Activated T-cell treated with anti-CD3 and anti-CD28 coated beads, Interleukin-2, amount 50 U/mL, for 48 hours (primary cell): ENCODE data around the gene RHBDL1.

Experiments
- DNase-seq, 2 experiments: peaks; one replicate each; pipeline ENCODE4 v3.0.0-alpha.2; 2020

RHBDL1 gene

GRCh38 chr16:658679-659571, 16.5 kb upstream of the RHBDL1 start:
- no peak for DNase-seq

- no peak for DNase-seq
These were observed 15.9 kb upstream of the RHBDL1 start for GRCh38 chr16:659618-660017.

- DNase-seq, result no peak
These were observed 15.4 kb upstream of the RHBDL1 start for GRCh38 chr16:660132-660458.

GRCh38 chr16:660459-661183, 14.8 kb upstream of the RHBDL1 start:
- peak; percentile 77 for DNase-seq

DNA sequence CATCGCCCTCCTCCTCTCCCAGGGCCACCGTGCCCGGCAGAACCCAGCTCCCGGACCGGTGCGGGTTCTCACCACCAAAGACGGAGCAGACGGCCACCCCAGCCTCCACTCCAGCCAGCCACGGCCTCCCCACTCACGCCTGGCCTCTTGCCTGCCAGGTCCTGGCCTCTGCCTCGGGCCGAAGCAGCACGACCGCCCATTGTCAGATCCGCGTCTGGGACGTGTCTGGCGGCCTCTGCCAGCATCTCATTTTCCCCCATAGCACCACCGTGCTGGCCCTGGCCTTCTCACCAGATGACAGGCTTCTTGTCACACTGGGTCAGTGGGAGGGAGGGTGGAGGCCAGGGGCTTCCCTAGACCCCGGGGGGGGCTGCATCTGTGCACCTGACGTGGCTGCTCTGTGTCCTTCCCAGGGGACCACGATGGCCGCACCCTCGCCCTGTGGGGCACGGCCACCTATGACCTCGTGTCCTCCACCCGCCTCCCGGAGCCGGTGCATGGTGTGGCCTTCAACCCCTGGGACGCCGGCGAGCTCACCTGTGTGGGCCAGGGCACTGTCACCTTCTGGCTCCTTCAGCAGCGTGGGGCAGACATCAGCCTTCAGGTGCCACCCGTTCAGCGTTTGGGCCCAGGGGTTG, 14.2 kb upstream of the RHBDL1 start:
- DNase-seq, result no peak

- no peak for DNase-seq
These were observed 13.4 kb upstream of the RHBDL1 start for GRCh38 chr16:662095-662494.

DNA sequence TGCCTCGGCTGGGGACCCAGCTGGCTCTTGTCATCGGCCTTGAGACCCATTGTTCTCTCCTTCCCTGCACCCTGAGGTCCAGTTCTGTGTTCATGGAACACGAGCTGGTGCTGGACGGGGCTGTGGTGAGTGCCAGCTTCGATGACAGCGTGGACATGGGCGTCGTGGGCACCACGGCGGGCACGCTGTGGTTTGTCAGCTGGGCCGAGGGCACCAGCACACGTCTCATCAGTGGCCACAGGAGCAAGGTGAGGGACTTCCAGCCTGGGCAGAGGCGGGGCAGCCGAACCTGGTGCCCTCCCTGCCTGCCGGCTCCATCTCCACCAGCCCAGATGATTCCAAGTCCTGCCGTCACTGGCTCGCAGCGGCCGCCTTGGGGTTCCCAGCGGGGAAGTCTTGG, 12.9 kb upstream of the RHBDL1 start:
- no peak for DNase-seq

DNA sequence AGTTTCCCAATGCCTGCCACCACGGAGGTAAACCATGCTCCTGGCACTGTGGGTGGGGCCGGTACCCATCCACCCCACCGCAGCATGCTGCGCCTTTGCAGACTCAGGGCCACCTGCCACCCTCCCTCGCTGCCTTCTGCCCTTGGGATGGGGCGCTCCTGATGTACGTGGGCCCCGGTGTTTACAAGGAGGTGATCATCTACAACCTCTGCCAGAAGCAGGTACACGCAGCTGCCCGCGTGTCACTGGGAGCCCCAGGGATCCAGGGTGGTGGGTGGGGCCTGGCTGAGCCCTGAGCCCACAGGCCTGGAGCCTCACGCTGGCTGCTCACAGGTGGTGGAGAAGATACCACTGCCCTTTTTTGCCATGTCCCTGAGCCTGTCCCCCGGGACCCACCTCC, 8.9 kb upstream of the RHBDL1 start:
- no peak for DNase-seq

- DNase-seq, result no peak
These were observed 8.2 kb upstream of the RHBDL1 start for GRCh38 chr16:667113-667779.

DNA sequence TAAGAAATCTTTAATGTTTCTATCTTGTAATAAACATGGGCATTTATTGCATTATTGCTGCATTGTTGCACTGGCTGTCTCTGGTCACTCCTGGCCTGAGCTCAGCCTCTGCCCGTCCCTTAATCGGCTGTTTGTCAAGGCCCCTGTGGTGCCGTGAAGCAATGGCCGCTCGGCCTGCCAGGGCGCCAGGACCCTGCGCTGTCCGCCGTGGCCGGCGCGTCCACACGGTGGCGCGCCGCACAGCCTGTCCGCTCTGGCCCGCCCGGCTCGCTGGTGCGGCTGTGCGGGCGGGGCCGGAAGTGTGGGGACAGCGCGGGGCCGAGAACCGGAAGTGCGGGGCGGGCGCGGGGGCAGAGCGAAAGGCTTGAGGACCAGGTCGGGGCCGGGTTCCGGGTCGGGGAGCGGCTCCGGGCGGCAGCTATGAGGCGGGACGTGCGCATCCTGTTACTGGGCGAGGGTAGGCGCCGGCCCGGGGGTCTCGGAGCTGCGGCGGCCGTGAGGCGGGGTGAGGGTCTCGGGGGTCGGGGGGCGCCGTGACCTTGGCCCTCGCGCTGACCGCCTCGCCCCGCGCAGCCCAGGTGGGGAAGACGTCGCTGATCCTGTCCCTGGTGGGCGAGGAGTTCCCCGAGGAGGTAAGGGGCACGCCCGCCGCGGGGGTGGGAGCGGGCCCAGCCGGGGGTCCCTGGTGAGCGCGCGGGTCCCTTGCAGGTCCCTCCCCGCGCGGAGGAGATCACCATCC, 7.5 kb upstream of the RHBDL1 start, which contains the start of gene RHOT2:
Gene RHOT2 (plus strand): TSS at position 353 of the 739 bp plus-strand sequence. CDS start 68 bp downstream, at position 421.
- peak; percentile 96 to 97 for DNase-seq

DNA sequence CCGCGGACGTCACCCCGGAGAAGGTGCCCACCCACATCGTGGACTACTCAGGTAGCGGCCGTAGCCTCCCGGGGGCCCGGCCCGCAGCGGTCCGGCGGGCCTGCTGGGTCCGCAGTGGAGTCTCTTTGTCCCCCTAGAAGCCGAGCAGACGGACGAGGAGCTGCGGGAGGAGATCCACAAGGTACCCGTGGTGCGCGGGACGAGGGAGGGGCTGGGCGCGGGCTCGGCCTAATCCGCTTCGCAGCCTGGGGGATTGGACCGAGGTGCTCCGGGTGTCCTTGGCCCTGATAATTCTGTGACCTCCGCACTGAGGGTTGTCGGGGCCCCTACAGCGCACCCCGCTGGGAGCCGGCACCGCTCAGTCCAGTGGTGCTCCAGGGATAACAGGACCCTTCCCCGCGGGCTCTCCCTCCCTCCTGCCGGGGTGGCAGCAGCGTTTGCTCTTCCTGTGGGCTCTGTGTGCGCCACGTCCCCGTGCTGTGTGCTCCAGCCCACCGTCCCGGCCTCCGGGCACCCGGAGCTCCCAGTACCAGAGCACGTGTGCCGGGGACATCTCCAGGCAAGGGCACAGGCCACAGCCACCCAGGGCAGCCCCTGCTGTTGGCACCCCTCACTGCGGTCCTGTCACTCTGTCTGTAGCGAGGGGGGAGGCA, 6.8 kb upstream of the RHBDL1 start:
- DNase-seq, result peak in 1 of 2 experiments; percentile 43

- DNase-seq, result no peak
These were observed 5.8 kb upstream of the RHBDL1 start for GRCh38 chr16:669666-670065.

GRCh38 chr16:670485-671352, 4.8 kb upstream of the RHBDL1 start:
- no peak for DNase-seq

DNA sequence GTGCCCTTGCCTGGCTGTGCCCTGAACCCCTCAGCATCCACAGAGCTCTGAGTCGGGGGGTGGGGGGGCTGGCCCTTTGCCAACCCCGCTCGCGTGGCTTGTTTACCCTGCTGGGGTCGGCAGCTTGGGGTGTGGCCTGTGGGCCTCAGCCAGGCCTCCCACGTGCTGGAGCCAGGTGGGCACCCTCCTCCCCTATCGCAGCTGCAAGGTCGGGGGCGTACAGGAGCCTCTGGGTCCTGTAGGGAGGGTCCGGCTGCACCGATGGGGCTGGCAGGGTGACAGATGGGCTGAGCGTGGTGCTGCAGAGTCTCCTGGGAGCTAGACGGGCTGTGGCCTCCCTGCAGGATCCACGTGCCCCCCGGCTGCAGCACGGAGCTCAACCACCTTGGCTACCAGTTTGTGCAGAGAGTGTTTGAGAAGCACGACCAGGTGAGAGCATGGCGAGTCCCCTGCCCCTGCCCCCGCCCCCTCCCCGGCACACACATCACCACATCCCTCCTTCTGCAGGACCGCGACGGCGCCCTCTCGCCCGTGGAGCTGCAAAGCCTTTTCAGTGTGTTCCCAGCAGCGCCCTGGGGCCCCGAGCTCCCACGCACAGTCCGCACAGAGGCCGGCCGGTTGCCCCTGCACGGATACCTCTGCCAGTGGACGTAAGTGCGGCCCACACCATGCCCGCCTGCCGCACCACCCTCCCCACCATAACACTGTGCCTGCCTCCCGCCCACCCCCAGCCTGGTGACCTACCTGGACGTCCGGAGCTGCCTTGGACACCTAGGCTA, 3.9 kb upstream of the RHBDL1 start:
- no peak for DNase-seq

DNA sequence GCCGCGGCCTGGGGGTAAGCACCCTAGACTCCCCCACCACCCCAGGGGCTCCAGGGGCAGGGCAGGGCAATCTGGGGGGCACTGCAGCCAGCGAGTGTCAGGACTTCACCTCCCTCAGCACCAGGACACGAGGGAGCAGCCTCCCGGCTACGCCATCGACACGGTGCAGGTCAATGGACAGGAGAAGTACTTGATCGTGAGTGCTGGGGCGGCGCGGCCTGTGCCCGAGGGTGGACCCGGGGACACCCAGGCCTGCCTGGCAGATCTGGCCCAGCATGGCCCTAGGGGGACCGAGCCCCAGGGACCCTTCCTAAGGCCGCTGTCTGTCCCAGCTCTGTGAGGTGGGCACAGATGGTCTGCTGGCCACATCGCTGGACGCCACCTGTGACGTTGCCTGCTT, 3.1 kb upstream of the RHBDL1 start:
- no peak for DNase-seq

DNA sequence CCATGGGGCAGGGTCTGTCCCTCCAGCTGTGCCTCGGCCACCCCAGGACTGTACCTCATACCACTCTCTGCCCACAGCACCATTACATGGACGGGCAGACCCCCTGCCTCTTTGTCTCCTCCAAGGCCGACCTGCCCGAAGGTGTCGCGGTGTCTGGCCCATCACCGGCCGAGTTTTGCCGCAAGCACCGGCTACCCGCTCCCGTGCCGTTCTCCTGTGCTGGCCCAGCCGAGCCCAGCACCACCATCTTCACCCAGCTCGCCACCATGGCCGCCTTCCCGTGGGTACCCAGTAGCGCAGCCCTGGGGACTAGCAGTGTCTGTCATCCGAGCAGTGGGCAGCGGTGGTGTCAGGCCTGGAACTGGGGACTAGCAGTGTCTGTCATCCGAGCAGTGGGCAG, 2.6 kb upstream of the RHBDL1 start:
- DNase-seq, result no peak

GRCh38 chr16:673399-673991, 2.0 kb upstream of the RHBDL1 start:
- DNase-seq, result no peak

- no peak for DNase-seq
These were observed 1.1 kb upstream of the RHBDL1 start for GRCh38 chr16:674214-674881.
